HEK293 (cell line): Measurements from ENCODE around the gene ST7.

Experiments
- CTCF ChIA-PET: fragments of 350-600 bp; formaldehyde crosslinking; extraction: SDS; loops from one replicate; lab custom pipeline; 2021; ENCODE audit warnings: antibody characterized with exemption; lab: Yijun Ruan, JAX
- POLR2A ChIA-PET: fragments of 300-600 bp; formaldehyde crosslinking; extraction: SDS; loops from one replicate; lab custom pipeline; 2020; ENCODE audit warnings: antibody characterized with exemption, inconsistent platforms; lab: Yijun Ruan, JAX
- H3K27ac ChIP-seq: fragments of 200-500 bp; sonication (Bioruptor generic); 2 replicates; pipeline ENCODE4 v1.5.1; 2014; ENCODE audit warnings: low read depth, low read length, control low read depth, inconsistent platforms; ENCODE audit errors: extremely low read depth
- H3K36me3 ChIP-seq, 2 experiments: fragments of 200-500 bp in 1 of 2; sonication (Bioruptor generic) in 1 of 2; 1 replicate in 1 of 2; 2 replicates in 1 of 2; pipeline ENCODE4 v1.5.1; 2014 to 2017; ENCODE audit warnings: inconsistent platforms in 2 of 2, low read length in 2 of 2; ENCODE audit not compliant: control insufficient read depth in 2 of 2, insufficient read depth in 1 of 2
- H3K4me1 ChIP-seq: fragments of 200-500 bp; sonication (Bioruptor generic); 2 replicates; pipeline ENCODE4 v1.5.1; 2014; ENCODE audit warnings: mild to moderate bottlenecking, low read length, inconsistent platforms; ENCODE audit not compliant: control insufficient read depth, insufficient read depth
- H3K4me3 ChIP-seq: 2 replicates; pipeline ENCODE4 v1.5.1; 2011; ENCODE audit warnings: low read depth, mild to moderate bottlenecking, control low read depth, low read length, moderate library complexity
- H3K9me3 ChIP-seq: fragments of 200-500 bp; sonication (Bioruptor generic); 2 replicates; pipeline ENCODE4 v1.5.1; 2014; ENCODE audit warnings: low read depth, low read length, inconsistent platforms; ENCODE audit not compliant: control insufficient read depth, insufficient read depth
- EGR2 ChIP-seq: fragments of 450-650 bp; formaldehyde crosslinking; IDR thresholded peaks from 2 replicates; pipeline ENCODE4 v1.5.1; 2016; ENCODE audit warnings: low read depth, missing biosample characterization, missing genetic modification characterization
- GFI1B ChIP-seq: fragments of 450-650 bp; formaldehyde crosslinking; IDR thresholded peaks from 2 replicates; pipeline ENCODE4 v1.5.1; 2016; ENCODE audit warnings: missing biosample characterization, missing genetic modification characterization
- HOXC10 ChIP-seq: sonication (generic); formaldehyde crosslinking; IDR thresholded peaks from 2 replicates; pipeline ENCODE4 v1.8.1; 2023; ENCODE audit warnings: mild to moderate bottlenecking, missing genetic modification reagents
- IKZF3 ChIP-seq: fragments of 450-650 bp; IDR thresholded peaks from 2 replicates; pipeline ENCODE4 v1.5.0; 2018; ENCODE audit warnings: missing biosample characterization, mild to moderate bottlenecking, missing genetic modification characterization, moderate library complexity
- MZF1 ChIP-seq: fragments of 450-650 bp; formaldehyde crosslinking; IDR thresholded peaks from 2 replicates; pipeline ENCODE4 v1.5.1; 2017; ENCODE audit warnings: missing biosample characterization, missing genetic modification characterization, borderline replicate concordance
- OVOL3 ChIP-seq: fragments of 450-650 bp; formaldehyde crosslinking; IDR thresholded peaks from 2 replicates; pipeline ENCODE4 v1.5.1; 2016; ENCODE audit warnings: missing biosample characterization, missing genetic modification characterization
- PRDM1 ChIP-seq: fragments of 450-650 bp; formaldehyde crosslinking; IDR thresholded peaks from 2 replicates; pipeline ENCODE4; 2016; ENCODE audit warnings: missing biosample characterization, missing genetic modification characterization
- ZEB2 ChIP-seq: fragments of 450-650 bp; formaldehyde crosslinking; IDR thresholded peaks from 2 replicates; pipeline ENCODE4 v1.5.1; 2016; ENCODE audit warnings: missing biosample characterization, missing genetic modification characterization
- ZNF239 ChIP-seq: fragments of 450-650 bp; formaldehyde crosslinking; IDR thresholded peaks from 2 replicates; pipeline ENCODE4 v1.5.1; 2016; ENCODE audit warnings: missing biosample characterization, missing genetic modification characterization
- ZNF280D ChIP-seq: fragments of 450-650 bp; formaldehyde crosslinking; IDR thresholded peaks from 2 replicates; pipeline ENCODE4 v1.5.1; 2016; ENCODE audit warnings: missing biosample characterization, missing genetic modification characterization
- ZNF341 ChIP-seq: fragments of 450-650 bp; formaldehyde crosslinking; IDR thresholded peaks from 2 replicates; pipeline ENCODE4; 2016; ENCODE audit warnings: low read depth, missing biosample characterization, missing genetic modification characterization
- ZNF398 ChIP-seq: fragments of 450-650 bp; formaldehyde crosslinking; IDR thresholded peaks from 2 replicates; pipeline ENCODE4 v1.5.1; 2017; ENCODE audit warnings: missing biosample characterization, missing genetic modification characterization
- ZNF433 ChIP-seq: fragments of 450-650 bp; formaldehyde crosslinking; IDR thresholded peaks from 2 replicates; pipeline ENCODE4 v1.5.1; 2016; ENCODE audit warnings: missing biosample characterization, missing genetic modification characterization, low read depth
- ZNF488 ChIP-seq: fragments of 450-650 bp; formaldehyde crosslinking; IDR thresholded peaks from 2 replicates; pipeline ENCODE4 v1.5.1; 2016; ENCODE audit warnings: missing biosample characterization, missing genetic modification characterization
- ZNF513 ChIP-seq: fragments of 450-650 bp; IDR thresholded peaks from 2 replicates; pipeline ENCODE4 v1.5.1; 2018; ENCODE audit warnings: missing biosample characterization, missing genetic modification characterization
- ZNF585B ChIP-seq: fragments of 450-650 bp; formaldehyde crosslinking; IDR thresholded peaks from 2 replicates; pipeline ENCODE4 v1.5.1; 2016; ENCODE audit warnings: missing biosample characterization, missing genetic modification characterization
- ZNF639 ChIP-seq: fragments of 450-650 bp; formaldehyde crosslinking; IDR thresholded peaks from 2 replicates; pipeline ENCODE4 v1.5.1; 2016; ENCODE audit warnings: missing biosample characterization, missing genetic modification characterization
- ZNF664 ChIP-seq: fragments of 450-650 bp; formaldehyde crosslinking; IDR thresholded peaks from 2 replicates; pipeline ENCODE4 v1.5.1; 2016; ENCODE audit warnings: missing biosample characterization, missing genetic modification characterization
- ZNF76 ChIP-seq: fragments of 450-650 bp; formaldehyde crosslinking; IDR thresholded peaks from 2 replicates; pipeline ENCODE4; 2016; ENCODE audit warnings: low read depth, missing biosample characterization, missing genetic modification characterization, borderline replicate concordance
- ZSCAN18 ChIP-seq: fragments of 450-650 bp; formaldehyde crosslinking; IDR thresholded peaks from 2 replicates; pipeline ENCODE4 v1.5.1; 2016; ENCODE audit warnings: missing biosample characterization, missing genetic modification characterization

ST7 gene

GRCh38 chr7:117259615-117260014, 306.3 kb downstream of the ST7 start (continued):
- no peak for TF ChIP-seq ZNF639 (tag by site-specific recombination)
- TF ChIP-seq ZNF398, result no peak
- TF ChIP-seq ZNF341 (tag by site-specific recombination), result no peak
- TF ChIP-seq ZNF585B (tag by site-specific recombination), result no peak
- TF ChIP-seq ZNF433 (tag by site-specific recombination), result no peak
- TF ChIP-seq ZSCAN18, result no peak

GRCh38 chr7:117262546-117262945, 309.2 kb downstream of the ST7 start:
- H3K4me3 ChIP-seq, result no peak overlapping the region
- CTCF ChIA-PET, result interaction anchor here (0.6 to 0.7 kb wide), 2 partner anchors 123 to 307 kb away, joined by 3 read pairs; no protein-coding TSS in a partner anchor
- TF ChIP-seq OVOL3 (no peak), MZF1 (tag by site-specific recombination) (no peak), ZNF664 (tag by site-specific recombination) (no peak), HOXC10 (CRISPR knock-in tag) (no peak), ZNF239 (tag by site-specific recombination) (no peak), PRDM1 (tag by site-specific recombination) (no peak), EGR2 (tag by site-specific recombination) (no peak), ZNF488 (tag by site-specific recombination) (no peak), ZNF513 (tag by site-specific recombination) (no peak), IKZF3 (tag by site-specific recombination) (no peak), ZEB2 (no peak), ZNF76 (tag by site-specific recombination) (no peak), GFI1B (tag by site-specific recombination) (no peak), ZNF280D (tag by site-specific recombination) (no peak)
- H3K27ac ChIP-seq, result no peak overlapping the region
- no peaks in the 10 kb centered on the region for H3K9me3 ChIP-seq
- no peaks in the 10 kb centered on the region for H3K4me1 ChIP-seq
- POLR2A ChIA-PET, result no interaction called here
- no peaks in the 10 kb centered on the region for H3K36me3 ChIP-seq
